Right renal cortex interstitium (tissue), 3 donors: ENCODE measurements around the gene NCAPD2. TPM values are rescaled to one million over a fixed set of nuclear protein-coding genes. Genes with fewer than 3 reads are reported as not detected.

ENCODE experiments used
- DNase-seq, 3 donors: peaks; one replicate each; pipeline ENCODE4 v3.0.0-alpha.2; 2013; ENCODE audit warnings: low read depth in 3 of 3, low spot score in 2 of 3
- polyA plus RNA-seq, 3 donors: library from polyadenylated mRNA; unstranded; fragments of 120-200 nt; gene quantifications; one replicate each; pipeline ENCODE4 v1.2.1, GENCODE V29; 2013; ENCODE audit not compliant: insufficient read length in 3 of 3

Gene NCAPD2
- polyA plus RNA-seq, 3 donors, result 53.5 to 57.1 (median 56.0) TPM

DNA sequence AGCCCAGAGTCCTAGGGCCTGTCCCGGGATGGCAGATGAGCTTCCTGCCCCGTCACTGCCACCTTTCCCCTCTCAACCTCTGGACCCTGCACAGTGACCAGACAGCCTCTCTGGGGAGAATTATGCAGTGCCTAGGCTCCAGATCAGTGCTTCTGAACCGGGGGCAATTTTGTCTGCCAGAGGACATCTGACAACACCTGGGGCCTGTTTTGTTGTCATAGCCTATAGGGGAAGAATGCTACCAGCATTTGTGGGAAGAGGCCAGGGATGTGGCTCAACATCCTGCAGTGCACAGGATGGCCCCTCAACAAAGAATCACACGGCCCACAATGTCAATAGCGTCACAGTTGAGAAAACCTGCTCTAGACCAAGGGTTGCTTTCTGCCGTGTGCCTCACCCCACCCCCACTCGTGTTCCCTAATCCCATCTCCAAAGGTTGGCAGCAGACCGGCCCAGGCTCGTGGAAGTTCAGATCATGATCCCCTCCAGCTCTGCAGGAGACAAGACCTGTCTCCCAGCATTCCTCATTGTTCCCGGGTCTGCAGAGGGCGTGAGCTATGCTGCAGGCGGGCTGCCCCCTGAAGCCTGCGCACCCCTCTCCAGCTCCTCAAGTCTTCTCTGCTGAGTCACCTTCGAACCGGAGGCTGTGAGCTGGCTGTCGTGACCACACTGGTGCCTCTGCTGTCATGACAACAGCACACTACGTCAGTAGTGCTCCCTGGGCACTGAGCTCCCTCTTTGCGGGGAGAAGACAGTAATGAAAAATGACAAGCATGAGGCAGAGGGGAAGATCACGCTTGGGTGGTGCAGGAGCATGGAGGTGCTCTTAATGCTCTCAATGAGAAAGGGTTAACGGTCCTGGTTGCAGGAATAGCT, 38.4 kb downstream of the NCAPD2 start:
- peak in 1 of 3 donors; percentile 26 for DNase-seq

DNA sequence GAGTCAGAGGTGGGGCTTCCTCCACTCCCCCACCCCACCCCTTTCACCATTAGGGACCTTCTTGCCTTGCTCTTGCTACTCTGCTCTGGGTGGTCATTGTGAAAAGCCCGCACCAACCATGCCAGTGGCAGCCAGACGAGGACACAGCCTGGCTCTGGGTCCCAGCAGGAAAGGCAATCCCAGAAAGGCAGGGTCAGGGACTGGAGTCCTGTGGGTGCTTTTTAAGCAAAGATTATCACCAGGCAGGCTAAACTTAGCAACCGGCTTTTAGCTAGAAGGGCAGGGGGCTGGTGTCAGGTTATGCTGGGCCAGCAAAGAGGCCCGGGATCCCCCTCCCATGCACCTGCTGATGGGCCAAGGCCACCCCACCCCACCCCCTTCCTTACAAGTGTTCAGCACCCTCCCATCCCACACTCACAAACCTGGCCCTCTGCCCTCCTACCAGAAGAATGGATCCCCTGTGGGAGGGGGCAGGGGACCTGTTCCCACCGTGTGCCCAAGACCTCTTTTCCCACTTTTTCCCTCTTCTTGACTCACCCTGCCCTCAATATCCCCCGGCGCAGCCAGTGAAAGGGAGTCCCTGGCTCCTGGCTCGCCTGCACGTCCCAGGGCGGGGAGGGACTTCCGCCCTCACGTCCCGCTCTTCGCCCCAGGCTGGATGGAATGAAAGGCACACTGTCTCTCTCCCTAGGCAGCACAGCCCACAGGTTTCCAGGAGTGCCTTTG, 39.2 kb downstream of the NCAPD2 start:
- DNase-seq, result peak in 1 of 3 donors; percentile 56

DNA sequence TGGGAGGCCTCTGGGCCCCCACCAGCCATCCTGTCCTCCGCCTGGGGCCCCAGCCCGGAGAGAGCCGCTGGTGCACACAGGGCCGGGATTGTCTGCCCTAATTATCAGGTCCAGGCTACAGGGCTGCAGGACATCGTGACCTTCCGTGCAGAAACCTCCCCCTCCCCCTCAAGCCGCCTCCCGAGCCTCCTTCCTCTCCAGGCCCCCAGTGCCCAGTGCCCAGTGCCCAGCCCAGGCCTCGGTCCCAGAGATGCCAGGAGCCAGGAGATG, 39.7 kb downstream of the NCAPD2 start:
- DNase-seq, result no peak

DNA sequence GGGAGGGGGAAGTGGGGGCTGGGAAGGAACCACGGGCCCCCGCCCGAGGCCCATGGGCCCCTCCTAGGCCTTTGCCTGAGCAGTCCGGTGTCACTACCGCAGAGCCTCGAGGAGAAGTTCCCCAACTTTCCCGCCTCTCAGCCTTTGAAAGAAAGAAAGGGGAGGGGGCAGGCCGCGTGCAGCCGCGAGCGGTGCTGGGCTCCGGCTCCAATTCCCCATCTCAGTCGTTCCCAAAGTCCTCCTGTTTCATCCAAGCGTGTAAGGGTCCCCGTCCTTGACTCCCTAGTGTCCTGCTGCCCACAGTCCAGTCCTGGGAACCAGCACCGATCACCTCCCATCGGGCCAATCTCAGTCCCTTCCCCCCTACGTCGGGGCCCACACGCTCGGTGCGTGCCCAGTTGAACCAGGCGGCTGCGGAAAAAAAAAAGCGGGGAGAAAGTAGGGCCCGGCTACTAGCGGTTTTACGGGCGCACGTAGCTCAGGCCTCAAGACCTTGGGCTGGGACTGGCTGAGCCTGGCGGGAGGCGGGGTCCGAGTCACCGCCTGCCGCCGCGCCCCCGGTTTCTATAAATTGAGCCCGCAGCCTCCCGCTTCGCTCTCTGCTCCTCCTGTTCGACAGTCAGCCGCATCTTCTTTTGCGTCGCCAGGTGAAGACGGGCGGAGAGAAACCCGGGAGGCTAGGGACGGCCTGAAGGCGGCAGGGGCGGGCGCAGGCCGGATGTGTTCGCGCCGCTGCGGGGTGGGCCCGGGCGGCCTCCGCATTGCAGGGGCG, 40.2 kb downstream of the NCAPD2 start, which contains the start of gene GAPDH:
TSS of gene GAPDH (plus strand) at position 595 of the 772 bp plus-strand sequence. CDS start 316 bp downstream, outside the sequence.
- DNase-seq, result peak; percentile 90 to 95 (median 93)

DNA sequence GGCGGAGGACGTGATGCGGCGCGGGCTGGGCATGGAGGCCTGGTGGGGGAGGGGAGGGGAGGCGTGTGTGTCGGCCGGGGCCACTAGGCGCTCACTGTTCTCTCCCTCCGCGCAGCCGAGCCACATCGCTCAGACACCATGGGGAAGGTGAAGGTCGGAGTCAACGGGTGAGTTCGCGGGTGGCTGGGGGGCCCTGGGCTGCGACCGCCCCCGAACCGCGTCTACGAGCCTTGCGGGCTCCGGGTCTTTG, 40.7 kb downstream of the NCAPD2 start:
- peak in 1 of 3 donors; percentile 61 for DNase-seq

DNA sequence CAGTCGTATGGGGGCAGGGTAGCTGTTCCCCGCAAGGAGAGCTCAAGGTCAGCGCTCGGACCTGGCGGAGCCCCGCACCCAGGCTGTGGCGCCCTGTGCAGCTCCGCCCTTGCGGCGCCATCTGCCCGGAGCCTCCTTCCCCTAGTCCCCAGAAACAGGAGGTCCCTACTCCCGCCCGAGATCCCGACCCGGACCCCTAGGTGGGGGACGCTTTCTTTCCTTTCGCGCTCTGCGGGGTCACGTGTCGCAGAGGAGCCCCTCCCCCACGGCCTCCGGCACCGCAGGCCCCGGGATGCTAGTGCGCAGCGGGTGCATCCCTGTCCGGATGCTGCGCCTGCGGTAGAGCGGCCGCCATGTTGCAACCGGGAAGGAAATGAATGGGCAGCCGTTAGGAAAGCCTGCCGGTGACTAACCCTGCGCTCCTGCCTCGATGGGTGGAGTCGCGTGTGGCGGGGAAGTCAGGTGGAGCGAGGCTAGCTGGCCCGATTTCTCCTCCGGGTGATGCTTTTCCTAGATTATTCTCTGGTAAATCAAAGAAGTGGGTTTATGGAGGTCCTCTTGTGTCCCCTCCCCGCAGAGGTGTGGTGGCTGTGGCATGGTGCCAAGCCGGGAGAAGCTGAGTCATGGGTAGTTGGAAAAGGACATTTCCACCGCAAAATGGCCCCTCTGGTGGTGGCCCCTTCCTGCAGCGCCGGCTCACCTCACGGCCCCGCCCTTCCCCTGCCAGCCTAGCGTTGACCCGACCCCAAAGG, 41.2 kb downstream of the NCAPD2 start:
- peak in 1 of 3 donors; percentile 16 for DNase-seq

DNA sequence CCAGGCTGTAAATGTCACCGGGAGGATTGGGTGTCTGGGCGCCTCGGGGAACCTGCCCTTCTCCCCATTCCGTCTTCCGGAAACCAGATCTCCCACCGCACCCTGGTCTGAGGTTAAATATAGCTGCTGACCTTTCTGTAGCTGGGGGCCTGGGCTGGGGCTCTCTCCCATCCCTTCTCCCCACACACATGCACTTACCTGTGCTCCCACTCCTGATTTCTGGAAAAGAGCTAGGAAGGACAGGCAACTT, 41.7 kb downstream of the NCAPD2 start:
- no peak for DNase-seq

DNA sequence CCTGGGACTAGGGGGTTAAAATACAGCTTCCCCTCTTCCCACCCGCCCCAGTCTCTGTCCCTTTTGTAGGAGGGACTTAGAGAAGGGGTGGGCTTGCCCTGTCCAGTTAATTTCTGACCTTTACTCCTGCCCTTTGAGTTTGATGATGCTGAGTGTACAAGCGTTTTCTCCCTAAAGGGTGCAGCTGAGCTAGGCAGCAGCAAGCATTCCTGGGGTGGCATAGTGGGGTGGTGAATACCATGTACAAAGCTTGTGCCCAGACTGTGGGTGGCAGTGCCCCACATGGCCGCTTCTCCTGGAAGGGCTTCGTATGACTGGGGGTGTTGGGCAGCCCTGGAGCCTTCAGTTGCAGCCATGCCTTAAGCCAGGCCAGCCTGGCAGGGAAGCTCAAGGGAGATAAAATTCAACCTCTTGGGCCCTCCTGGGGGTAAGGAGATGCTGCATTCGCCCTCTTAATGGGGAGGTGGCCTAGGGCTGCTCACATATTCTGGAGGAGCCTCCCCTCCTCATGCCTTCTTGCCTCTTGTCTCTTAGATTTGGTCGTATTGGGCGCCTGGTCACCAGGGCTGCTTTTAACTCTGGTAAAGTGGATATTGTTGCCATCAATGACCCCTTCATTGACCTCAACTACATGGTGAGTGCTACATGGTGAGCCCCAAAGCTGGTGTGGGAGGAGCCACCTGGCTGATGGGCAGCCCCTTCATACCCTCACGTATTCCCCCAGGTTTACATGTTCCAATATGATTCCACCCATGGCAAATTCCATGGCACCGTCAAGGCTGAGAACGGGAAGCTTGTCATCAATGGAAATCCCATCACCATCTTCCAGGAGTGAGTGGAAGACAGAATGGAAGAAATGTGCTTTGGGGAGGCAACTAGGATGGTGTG, 42.3 kb downstream of the NCAPD2 start:
- no peak for DNase-seq

DNA sequence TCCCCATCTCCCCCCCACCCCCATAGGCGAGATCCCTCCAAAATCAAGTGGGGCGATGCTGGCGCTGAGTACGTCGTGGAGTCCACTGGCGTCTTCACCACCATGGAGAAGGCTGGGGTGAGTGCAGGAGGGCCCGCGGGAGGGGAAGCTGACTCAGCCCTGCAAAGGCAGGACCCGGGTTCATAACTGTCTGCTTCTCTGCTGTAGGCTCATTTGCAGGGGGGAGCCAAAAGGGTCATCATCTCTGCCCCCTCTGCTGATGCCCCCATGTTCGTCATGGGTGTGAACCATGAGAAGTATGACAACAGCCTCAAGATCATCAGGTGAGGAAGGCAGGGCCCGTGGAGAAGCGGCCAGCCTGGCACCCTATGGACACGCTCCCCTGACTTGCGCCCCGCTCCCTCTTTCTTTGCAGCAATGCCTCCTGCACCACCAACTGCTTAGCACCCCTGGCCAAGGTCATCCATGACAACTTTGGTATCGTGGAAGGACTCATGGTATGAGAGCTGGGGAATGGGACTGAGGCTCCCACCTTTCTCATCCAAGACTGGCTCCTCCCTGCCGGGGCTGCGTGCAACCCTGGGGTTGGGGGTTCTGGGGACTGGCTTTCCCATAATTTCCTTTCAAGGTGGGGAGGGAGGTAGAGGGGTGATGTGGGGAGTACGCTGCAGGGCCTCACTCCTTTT, 43.1 kb downstream of the NCAPD2 start:
- DNase-seq, result no peak

DNA sequence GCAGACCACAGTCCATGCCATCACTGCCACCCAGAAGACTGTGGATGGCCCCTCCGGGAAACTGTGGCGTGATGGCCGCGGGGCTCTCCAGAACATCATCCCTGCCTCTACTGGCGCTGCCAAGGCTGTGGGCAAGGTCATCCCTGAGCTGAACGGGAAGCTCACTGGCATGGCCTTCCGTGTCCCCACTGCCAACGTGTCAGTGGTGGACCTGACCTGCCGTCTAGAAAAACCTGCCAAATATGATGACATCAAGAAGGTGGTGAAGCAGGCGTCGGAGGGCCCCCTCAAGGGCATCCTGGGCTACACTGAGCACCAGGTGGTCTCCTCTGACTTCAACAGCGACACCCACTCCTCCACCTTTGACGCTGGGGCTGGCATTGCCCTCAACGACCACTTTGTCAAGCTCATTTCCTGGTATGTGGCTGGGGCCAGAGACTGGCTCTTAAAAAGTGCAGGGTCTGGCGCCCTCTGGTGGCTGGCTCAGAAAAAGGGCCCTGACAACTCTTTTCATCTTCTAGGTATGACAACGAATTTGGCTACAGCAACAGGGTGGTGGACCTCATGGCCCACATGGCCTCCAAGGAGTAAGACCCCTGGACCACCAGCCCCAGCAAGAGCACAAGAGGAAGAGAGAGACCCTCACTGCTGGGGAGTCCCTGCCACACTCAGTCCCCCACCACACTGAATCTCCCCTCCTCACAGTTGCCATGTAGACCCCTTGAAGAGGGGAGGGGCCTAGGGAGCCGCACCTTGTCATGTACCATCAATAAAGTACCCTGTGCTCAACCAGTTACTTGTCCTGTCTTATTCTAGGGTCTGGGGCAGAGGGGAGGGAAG, 43.9 kb downstream of the NCAPD2 start:
- DNase-seq, result peak in 1 of 3 donors; percentile 55

DNA sequence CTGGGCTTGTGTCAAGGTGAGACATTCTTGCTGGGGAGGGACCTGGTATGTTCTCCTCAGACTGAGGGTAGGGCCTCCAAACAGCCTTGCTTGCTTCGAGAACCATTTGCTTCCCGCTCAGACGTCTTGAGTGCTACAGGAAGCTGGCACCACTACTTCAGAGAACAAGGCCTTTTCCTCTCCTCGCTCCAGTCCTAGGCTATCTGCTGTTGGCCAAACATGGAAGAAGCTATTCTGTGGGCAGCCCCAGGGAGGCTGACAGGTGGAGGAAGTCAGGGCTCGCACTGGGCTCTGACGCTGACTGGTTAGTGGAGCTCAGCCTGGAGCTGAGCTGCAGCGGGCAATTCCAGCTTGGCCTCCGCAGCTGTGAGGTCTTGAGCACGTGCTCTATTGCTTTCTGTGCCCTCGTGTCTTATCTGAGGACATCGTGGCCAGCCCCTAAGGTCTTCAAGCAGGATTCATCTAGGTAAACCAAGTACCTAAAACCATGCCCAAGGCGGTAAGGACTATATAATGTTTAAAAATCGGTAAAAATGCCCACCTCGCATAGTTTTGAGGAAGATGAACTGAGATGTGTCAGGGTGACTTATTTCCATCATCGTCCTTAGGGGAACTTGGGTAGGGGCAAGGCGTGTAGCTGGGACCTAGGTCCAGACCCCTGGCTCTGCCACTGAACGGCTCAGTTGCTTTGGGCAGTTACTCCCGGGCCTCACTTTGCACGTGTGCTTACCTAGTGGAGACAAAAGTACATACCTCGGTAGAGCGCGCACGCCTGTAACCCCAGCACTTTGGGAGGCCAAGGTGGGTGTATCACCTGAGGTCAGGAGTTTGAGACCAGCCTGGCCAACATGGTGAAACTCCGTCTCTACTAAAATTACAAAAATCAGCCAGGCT, 44.8 kb downstream of the NCAPD2 start:
- no peak for DNase-seq

DNA sequence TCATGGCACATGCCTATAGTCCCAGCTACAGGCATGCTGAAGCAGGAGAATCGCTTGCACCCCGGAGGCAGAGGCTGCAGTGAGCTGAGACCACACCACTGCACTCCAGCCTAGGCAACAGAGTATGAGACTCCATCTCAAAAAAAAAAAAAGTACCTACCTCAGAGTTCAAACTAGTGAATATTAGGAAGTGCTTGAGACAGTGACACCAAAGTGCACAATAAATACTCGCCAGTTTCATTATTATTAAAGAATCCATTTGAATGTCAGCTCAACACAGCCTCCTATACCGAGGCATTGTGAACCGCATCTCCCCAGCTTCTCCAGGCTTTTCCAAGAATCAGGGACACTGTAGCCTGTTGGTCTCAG, 45.4 kb downstream of the NCAPD2 start:
- no peak for DNase-seq

DNA sequence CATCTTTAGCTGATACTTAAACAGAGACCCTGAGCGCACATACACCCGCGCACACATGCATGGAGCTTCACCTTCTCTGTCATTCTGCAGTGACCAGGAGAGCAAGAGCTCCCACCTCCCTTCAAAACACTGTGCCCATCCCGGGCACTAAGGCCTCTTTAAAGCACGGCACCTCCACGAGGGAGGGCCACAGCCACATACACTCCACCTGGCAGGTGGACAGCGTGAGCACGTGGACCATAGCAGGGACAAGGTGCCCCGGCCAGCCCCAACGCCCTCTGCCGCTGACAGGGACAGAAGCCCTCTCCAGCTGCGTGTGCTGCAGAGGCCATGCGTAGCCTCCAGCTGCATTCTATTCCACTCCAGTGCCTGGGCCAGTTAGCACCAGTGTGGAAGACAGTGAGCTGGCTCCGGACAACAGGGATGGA, 45.8 kb downstream of the NCAPD2 start:
- DNase-seq, result no peak

DNA sequence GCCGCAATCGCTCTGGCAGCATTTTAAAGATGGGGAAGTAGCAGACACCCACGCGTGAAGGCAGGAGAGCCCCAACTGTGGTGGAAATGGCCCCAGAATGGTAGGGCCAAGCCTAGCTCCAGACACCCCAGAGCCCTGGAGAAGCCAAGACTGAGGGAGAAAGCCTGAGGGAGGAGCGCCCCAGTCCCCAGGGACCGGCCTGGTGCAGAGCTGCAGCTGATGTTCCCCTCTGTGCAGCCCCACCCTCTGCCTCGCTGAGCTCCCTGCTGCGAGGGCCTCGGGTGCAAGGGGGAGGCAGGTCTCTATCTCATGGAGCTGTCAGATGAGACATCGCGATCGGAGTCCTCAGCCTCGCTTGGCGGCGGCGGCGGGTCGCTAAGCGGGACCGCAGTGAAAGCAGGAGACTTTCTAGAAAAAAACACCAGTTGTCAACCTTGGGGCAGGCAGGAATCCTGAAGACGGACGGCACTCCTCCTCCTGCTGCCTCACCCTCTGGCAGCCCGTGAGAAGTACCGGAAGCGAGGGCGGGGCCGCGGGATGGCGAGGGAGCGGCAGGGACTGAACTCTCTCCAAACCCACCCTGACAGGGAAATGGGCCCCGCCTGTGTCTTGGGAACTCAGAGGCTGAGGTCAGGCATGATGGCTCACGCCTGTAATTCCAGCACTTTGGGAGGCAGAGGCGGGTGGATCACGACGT, 46.4 kb downstream of the NCAPD2 start:
- peak in 1 of 3 donors; percentile 77 for DNase-seq

DNA sequence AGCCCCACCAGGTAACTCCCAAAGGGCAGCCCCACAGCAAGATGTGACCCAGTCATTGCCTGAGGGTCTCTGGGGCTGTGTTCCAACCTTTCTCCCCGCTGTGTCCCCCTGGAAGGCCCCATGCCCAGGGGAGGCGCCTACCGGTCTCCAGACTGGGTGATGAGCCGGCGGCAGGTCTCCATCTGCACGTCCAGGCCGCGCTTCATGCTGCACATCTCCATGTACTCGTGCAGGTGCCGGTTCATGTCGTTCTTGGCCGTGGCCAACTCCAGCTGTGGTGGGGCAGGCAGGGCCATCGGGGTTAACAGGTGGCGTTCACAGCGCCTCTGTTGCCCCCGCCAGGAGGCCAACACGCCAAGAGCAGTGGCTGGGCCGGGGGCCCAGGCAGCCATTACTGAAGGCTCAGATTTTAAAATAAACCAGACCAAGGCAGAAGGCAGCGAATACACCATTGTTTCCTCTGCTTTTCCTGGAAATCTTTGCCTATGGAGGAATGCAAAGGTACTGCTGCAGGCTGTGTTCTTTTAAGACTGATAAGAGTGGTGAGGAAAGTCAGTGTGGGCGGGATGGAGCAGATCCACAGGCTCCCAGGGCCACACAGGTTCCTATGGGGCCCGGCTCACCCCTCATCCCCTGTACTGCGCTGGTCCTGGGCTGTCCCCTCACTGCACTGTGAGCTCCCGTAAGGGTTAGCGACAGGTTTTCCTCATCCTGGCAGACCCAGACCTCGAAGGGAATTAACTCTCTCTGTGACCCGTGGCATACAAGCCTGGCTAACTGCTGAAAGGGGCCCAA, 47.7 kb downstream of the NCAPD2 start:
- DNase-seq, result no peak
